SK-N-SH treated with all-trans-retinoic acid at 6 μM for 48 hours (cell line): ENCODE results near the gene CORO7.

Experiments
- ATAC-seq: fragments of 200-7000 bp; cut with Tn5 transposase; 3 replicates; pipeline ENCODE4 v1.9.1; 2020; ENCODE audit warnings: mild to moderate bottlenecking, moderate library complexity
- BACH2 ChIP-seq: fragments of 250-450 bp; sonication (Bioruptor Pico); IDR thresholded peaks from 2 replicates; pipeline ENCODE4 v1.9.0; 2021; ENCODE audit warnings: mild to moderate bottlenecking, borderline replicate concordance
- CREB5 ChIP-seq: fragments of 250-450 bp; sonication (Bioruptor Pico); IDR thresholded peaks from 2 replicates; pipeline ENCODE4 v1.5.1; 2020; ENCODE audit warnings: low read depth, mild to moderate bottlenecking, moderate library complexity
- CSDC2 ChIP-seq: fragments of 250-450 bp; sonication (Bioruptor Pico); IDR thresholded peaks from 2 replicates; pipeline ENCODE4 v1.5.0; 2020; ENCODE audit warnings: mild to moderate bottlenecking, moderate library complexity
- ISL1 ChIP-seq: fragments of 250-450 bp; sonication (Bioruptor Pico); IDR thresholded peaks from 2 replicates; pipeline ENCODE4 v2.1.2; 2022; ENCODE audit warnings: mild to moderate bottlenecking, moderate library complexity
- OSR1 ChIP-seq: fragments of 250-450 bp; sonication (Bioruptor Pico); IDR thresholded peaks from 2 replicates; pipeline ENCODE4 v1.8.0; 2022; ENCODE audit warnings: moderate library complexity, mild to moderate bottlenecking, inconsistent platforms
- PATZ1 ChIP-seq: fragments of 250-450 bp; sonication (Bioruptor Pico); IDR thresholded peaks from 2 replicates; pipeline ENCODE4 v1.8.0; 2020; ENCODE audit warnings: mild to moderate bottlenecking, moderate library complexity, borderline replicate concordance
- POU6F1 ChIP-seq: fragments of 250-450 bp; sonication (Bioruptor Pico); IDR thresholded peaks from 2 replicates; pipeline ENCODE4 v1.8.0; 2021; ENCODE audit warnings: low read depth, mild to moderate bottlenecking, moderate library complexity, borderline replicate concordance
- PPARA ChIP-seq: fragments of 250-450 bp; sonication (Bioruptor Pico); IDR thresholded peaks from 2 replicates; pipeline ENCODE4 v1.5.0; 2020; ENCODE audit warnings: mild to moderate bottlenecking, borderline replicate concordance
- RARB ChIP-seq: fragments of 250-450 bp; sonication (Bioruptor Pico); IDR thresholded peaks from 2 replicates; pipeline ENCODE4 v1.8.0; 2021; ENCODE audit warnings: mild to moderate bottlenecking, moderate library complexity
- SNAI2 ChIP-seq: fragments of 250-450 bp; sonication (Bioruptor Pico); IDR thresholded peaks from 2 replicates; pipeline ENCODE4 v1.5.0; 2020; ENCODE audit warnings: mild to moderate bottlenecking, moderate library complexity
- TCF4 ChIP-seq: fragments of 250-450 bp; sonication (Bioruptor Pico); IDR thresholded peaks from 2 replicates; pipeline ENCODE4 v1.8.0; 2021; ENCODE audit warnings: mild to moderate bottlenecking, moderate library complexity, borderline replicate concordance
- TSHZ2 ChIP-seq: fragments of 250-450 bp; sonication (Bioruptor Pico); IDR thresholded peaks from 2 replicates; pipeline ENCODE4 v1.5.0; 2020; ENCODE audit warnings: mild to moderate bottlenecking, moderate library complexity
- ZC3H10 ChIP-seq: fragments of 250-450 bp; sonication (Bioruptor Pico); IDR thresholded peaks from 2 replicates; pipeline ENCODE4 v1.5.1; 2021; ENCODE audit warnings: mild to moderate bottlenecking, moderate library complexity
- ZFP3 ChIP-seq: fragments of 250-450 bp; sonication (Bioruptor Pico); IDR thresholded peaks from 2 replicates; pipeline ENCODE4 v1.5.0; 2020; ENCODE audit warnings: mild to moderate bottlenecking, moderate library complexity
- ZFP30 ChIP-seq: fragments of 450-650 bp; formaldehyde crosslinking; IDR thresholded peaks from 2 replicates; pipeline ENCODE4 v1.5.0; 2022; ENCODE audit warnings: mild to moderate bottlenecking, moderate library complexity
- ZNF565 ChIP-seq: fragments of 450-650 bp; formaldehyde crosslinking; conservative IDR thresholded peaks from 2 replicates; pipeline ENCODE4 v1.5.0; 2020; ENCODE audit warnings: low read depth, mild to moderate bottlenecking, moderate library complexity

Gene CORO7

GRCh38 chr16:4450430-4450829 lies 34.0 kb upstream of the CORO7 start (continued):
- TF ChIP-seq SNAI2 = no peak

GRCh38 chr16:4443986-4444385 lies 27.6 kb upstream of the CORO7 start:
- no peak for ATAC-seq
- no peak for TF ChIP-seq ZFP3
- no peak for TF ChIP-seq ZNF565 (CRISPR knock-in tag)
- no peak for TF ChIP-seq ISL1 (CRISPR knock-in tag)
- no peak for TF ChIP-seq SNAI2
- no peak for TF ChIP-seq TSHZ2 (CRISPR knock-in tag)
- no peak for TF ChIP-seq RARB (CRISPR knock-in tag)
- TF ChIP-seq OSR1 (CRISPR knock-in tag) = no peak

GRCh38 chr16:4443271-4443670 lies 26.9 kb upstream of the CORO7 start:
- no peak for TF ChIP-seq TSHZ2 (CRISPR knock-in tag)
- TF ChIP-seq ZC3H10 (CRISPR knock-in tag) = no peak
- no peak for TF ChIP-seq TCF4 (CRISPR knock-in tag)
- TF ChIP-seq RARB (CRISPR knock-in tag) = no peak
- no peak for TF ChIP-seq CSDC2 (CRISPR knock-in tag)
- no peak for TF ChIP-seq OSR1 (CRISPR knock-in tag)
- TF ChIP-seq ZFP30 (CRISPR knock-in tag) = no peak
- TF ChIP-seq BACH2 (CRISPR knock-in tag) = no peak
- TF ChIP-seq ZFP3 = no peak
- TF ChIP-seq PATZ1 = no peak
- TF ChIP-seq ZNF565 (CRISPR knock-in tag) = no peak
- TF ChIP-seq SNAI2 = no peak
- no peak for ATAC-seq

GRCh38 chr16:4442371-4442770 lies 26.0 kb upstream of the CORO7 start:
- TF ChIP-seq POU6F1 (CRISPR knock-in tag) = no peak
- no peak for TF ChIP-seq SNAI2
- TF ChIP-seq ZNF565 (CRISPR knock-in tag) = no peak
- TF ChIP-seq BACH2 (CRISPR knock-in tag) = no peak
- TF ChIP-seq RARB (CRISPR knock-in tag) = no peak
- no peak for TF ChIP-seq PATZ1
- TF ChIP-seq OSR1 (CRISPR knock-in tag) = no peak
- no peak for TF ChIP-seq ZFP3
- TF ChIP-seq PPARA (CRISPR knock-in tag) = no peak
- TF ChIP-seq CREB5 (CRISPR knock-in tag) = no peak
- ATAC-seq = no peak
